ENCODE measurements around the gene TM9SF1.
A peak's percentile ranks its signal among the peaks of the same experiment; 100 is the strongest.

TM9SF1 gene

GRCh38 chr14:24179294-24179960 lies 15.8 kb downstream of the TM9SF1 start:
- no peak for DNase-seq (ENCODE audit: extremely low read depth in 1 of 2, low read depth in 1 of 2)

DNA sequence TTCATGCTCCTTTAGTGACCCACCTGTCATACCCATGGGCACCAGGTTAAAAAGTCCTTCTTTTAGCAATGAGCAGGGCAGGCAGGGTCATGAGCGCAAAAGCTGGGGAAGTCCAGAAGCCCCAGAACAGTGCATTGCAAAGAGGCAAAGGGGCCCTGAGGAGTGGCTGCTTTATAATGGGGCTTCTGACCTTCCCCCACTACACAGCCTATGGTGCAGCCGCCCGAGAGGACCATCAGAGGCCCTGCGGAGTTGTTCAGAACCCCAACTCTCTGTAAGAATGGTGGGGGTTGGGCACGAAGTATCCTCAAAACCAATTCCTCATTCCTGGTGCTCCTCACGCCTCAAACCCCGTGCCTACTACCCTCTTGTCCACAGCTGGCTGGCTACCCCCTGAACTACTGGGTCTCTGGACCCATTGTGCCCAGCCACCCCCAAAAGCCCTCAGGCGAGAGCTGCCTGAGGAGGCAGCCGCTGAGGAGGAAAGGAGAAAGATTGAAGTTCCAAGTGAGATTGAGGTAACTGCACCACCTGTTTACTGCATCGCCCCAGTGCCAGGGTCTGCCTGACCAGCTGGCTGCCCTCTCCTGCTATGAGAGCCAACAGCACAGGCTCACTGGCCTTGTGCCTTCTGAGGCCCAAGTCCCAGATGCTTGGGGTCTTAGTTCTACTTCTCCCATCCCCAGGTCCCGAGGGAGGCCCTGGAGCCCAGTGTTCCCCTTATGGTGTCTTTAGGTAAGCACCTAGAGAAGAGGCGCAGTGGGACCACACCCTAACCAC lies 16.7 kb downstream of the TM9SF1 start:
- no peak for DNase-seq (ENCODE audit: extremely low read depth in 1 of 2, low read depth in 1 of 2)

DNA sequence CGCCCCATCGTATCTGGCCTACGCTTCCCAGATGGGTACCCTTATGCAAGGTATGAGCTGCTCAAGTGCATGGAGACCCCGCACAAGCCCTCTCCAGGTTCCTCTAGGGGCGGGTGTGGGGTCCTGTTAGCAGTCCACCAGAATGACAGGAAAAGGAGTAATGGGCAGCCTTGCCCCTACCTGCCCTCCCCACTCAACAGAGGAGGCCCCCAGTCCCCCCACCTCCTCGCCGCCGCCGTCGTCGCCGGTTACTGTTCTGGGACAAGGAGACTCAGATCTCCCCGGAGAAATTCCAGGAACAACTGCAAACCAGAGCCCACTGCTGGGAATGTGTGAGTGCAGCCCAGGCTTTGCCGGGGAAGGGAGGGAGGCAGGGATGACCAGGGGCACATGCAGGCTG lies 17.4 kb downstream of the TM9SF1 start:
- DNase-seq (ENCODE audit: extremely low read depth in 1 of 2, low read depth in 1 of 2): no peak

- DNase-seq (ENCODE audit: extremely low read depth in 1 of 2, low read depth in 1 of 2): no peak
These were observed 18.0 kb downstream of the TM9SF1 start for GRCh38 chr14:24177041-24177825.

DNA sequence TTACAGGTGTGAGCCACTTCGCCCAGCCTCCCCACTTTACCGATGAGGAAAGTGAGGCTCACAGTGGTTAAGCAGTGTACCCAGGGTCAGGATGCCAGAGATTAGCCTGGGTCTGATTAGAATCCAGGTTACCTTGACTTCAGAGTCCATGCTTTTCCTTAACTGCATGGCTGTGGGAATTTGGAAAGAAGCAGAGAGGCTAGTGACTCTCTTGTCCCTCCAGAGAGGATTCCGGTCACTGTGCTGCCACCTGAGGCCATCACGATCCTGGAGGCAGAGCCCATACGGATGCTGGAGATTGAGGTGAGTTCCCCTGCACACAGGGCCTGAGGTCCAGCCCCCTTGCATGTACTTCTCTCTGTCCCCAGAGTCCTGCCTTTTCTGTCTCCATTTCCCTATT lies 18.6 kb downstream of the TM9SF1 start:
- no peak for DNase-seq (ENCODE audit: extremely low read depth in 1 of 2, low read depth in 1 of 2)

DNA sequence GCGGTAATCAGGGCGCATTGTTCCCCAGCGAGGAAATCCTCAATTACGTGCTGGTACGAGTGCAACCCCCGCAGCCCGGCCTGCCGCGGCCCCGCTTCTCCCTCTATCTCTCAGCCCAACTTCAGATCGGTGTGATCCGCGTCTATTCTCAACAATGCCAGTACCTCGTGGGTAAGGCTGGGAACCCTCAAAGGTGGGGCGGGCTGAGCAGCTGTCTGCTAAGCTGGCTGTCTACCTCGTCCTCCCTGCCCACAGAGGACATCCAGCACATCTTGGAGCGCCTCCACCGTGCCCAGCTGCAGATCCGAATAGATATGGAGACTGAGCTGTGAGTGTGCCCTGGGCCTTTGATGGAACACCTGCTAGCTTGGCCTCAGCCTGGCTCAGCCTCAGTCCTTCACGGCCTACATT lies 22.4 kb downstream of the TM9SF1 start:
- no peak for DNase-seq (ENCODE audit: extremely low read depth in 1 of 2, low read depth in 1 of 2)

DNA sequence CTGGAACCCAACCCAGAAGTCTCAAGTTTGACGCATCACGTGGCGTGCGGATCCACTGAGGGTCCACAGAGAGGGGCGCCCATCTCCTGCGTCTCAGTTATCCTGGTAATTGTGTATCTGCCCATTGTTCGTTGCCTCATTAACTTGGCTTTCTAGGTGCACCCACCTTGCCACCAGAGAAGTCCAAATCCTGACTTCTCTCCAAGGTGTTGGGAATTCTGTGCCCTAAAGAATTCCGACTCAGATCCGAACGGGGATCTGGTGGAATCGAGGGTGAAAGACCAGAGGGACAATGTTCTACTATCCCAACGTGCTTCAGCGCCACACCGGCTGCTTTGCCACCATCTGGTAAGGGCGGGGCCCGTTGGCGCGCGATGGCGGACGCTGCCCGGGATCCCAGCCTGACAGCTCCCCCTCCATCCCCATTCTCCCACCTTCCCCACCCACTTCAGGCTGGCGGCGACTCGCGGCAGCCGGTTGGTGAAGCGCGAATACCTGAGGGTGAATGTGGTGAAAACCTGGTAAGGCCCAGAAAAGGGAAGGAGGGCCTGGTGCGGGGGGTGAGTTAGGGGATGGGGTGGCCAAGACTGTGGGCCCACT lies 22.9 kb downstream of the TM9SF1 start:
- no peak for DNase-seq (ENCODE audit: extremely low read depth in 1 of 2, low read depth in 1 of 2)

- DNase-seq (ENCODE audit: extremely low read depth in 1 of 2, low read depth in 1 of 2): peak; percentile 56 to 63
These were observed 23.6 kb downstream of the TM9SF1 start, which contains the start of gene REC8 for GRCh38 chr14:24171422-24172260. REC8 (plus strand) TSS chr14:24172080; CDS start chr14:24172553, 473 bp downstream.

DNA sequence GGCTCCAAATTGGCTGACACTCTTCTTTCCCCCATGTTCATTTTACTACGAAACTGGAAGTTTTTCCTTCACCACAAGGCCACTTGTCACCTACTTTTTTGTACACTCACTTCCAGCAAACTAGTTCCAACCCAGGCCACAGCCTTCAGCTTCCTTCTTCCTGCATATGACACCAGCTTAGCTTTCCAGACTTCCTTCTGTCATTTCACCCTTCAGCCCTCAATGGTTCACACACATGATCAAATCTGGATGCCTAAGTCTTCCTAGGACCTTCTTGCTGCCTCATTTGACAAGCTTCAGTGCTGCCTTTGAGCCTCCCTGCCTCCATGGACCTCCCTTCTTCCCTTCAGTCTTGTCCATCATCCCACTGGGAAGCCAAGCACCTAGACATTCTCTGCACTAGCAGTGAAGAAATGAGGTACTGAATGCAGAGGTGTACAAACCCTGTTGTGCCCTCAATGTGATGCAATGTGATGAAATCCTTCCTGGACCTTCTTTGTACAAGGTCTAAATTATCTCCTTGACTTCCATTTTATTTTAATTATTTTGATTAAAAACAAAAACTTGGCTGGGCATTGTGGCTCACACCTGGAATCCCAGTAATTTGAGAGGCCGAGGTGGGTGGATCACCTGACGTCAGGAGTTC lies 27.6 kb downstream of the TM9SF1 start:
- DNase-seq (ENCODE audit: extremely low read depth in 1 of 2, low read depth in 1 of 2): no peak

DNA sequence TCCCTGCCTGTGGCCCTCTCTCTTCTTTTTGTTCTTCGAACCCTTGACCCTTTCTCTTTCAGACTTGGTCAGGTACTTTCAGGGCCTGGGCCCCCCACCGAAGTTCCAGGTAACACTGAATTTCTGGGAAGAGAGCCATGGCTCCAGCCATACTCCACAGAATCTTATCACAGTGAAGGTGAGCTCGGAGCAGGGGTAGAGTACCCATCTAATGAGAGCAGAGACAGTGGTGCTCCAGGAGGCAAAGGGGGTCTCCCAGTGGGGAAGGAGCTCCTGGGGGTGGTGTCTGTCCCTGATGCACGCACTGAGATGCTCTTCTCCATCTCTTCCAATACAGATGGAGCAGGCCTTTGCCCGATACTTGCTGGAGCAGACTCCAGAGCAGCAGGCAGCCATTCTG lies 29.5 kb downstream of the TM9SF1 start:
- no peak for DNase-seq (ENCODE audit: extremely low read depth in 1 of 2, low read depth in 1 of 2)

- no peak for DNase-seq (ENCODE audit: extremely low read depth in 1 of 2, low read depth in 1 of 2)
These were observed 30.7 kb downstream of the TM9SF1 start for GRCh38 chr14:24164518-24164991.

GRCh38 chr14:24162093-24162492 lies 33.1 kb downstream of the TM9SF1 start:
- DNase-seq (ENCODE audit: extremely low read depth in 1 of 2, low read depth in 1 of 2): no peak

- DNase-seq (ENCODE audit: extremely low read depth in 1 of 2, low read depth in 1 of 2): peak; percentile 94
These were observed 34.1 kb downstream of the TM9SF1 start, which contains the start of gene IRF9 for GRCh38 chr14:24160850-24161804. IRF9 (plus strand) TSS chr14:24161265; CDS start chr14:24162145, 880 bp downstream.

DNA sequence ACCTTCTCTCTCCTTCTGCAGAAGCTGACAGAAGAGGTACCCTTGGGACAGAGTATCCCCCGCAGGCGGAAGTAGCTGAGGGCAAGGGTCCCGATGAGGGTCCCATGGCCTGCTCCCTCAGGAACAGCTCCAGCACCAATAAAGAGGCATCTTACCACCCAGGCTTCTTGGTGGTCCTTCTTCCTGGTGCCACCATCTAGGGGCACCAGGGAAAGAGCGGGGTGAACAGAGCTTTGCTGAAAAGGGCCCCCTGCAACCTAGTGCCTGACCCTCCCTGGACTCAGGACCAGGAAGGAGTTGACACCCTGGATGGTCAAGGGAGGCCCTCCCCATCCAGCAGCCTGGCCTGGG lies 34.8 kb downstream of the TM9SF1 start:
- no peak for DNase-seq (ENCODE audit: extremely low read depth in 1 of 2, low read depth in 1 of 2)

DNA sequence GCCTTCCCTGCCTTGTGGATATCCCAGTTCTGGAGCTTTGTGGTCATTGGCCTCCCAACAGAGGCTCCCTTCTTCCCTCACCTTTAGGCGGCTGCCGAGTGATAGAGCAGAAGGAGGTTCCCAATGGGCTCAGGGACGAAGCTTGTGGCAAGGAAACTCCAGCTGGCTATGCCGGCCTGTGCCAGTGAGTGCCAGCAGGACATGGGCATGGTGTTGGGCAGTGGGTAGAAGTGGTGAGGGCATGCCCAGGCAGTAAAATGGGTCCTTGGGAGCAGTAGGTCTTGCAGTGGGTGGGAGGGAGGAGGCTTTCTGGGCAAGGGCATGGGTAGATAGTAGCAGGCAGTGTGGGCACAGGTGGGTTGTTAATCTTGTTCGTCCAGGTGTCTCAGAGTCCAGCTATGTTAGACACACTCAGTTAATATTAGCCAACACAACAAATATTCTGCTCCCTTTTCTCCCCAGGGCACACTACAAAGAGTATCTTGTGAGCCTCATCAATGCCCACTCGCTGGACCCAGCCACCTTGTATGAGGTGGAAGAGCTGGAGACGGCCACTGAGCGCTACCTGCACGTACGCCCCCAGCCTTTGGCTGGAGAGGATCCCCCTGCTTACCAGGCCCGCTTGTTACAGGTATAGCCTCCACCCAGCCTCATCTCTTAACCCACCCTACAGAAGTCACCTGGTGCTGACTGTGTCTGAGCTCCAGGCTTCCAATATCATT lies 35.3 kb downstream of the TM9SF1 start:
- DNase-seq (ENCODE audit: extremely low read depth in 1 of 2, low read depth in 1 of 2): no peak

GRCh38 chr14:24157331-24157730 lies 37.9 kb downstream of the TM9SF1 start:
- DNase-seq (ENCODE audit: extremely low read depth in 1 of 2, low read depth in 1 of 2): no peak

DNA sequence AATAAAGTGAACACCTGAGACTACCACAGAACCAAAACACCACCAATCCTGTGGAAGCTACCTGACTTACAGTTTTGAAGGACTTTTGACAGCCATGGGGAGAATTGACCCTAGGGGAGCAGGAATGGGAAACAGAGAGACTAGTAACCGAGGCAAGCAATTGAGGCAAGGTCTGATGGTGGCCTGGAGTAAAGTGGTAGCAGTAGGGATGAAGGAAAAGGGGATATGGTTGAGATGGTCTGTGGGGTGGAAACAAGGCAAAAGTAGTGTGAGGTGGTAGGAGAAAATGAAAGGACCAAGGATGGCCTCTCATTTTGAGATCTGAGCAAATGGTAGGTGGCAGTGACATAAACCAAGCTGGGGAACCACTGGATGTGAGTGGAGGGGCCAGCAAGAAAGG lies 38.4 kb downstream of the TM9SF1 start:
- DNase-seq (ENCODE audit: extremely low read depth in 1 of 2, low read depth in 1 of 2): no peak

- no peak for DNase-seq (ENCODE audit: extremely low read depth in 1 of 2, low read depth in 1 of 2)
These were observed 40.1 kb downstream of the TM9SF1 start for GRCh38 chr14:24155100-24155499.
